B cell (primary cell): ENCODE measurements around the gene KRTAP10-5. TPM values are rescaled to one million over a fixed set of nuclear protein-coding genes. Genes with fewer than 3 reads are reported as not detected.

Experiments used
- ATAC-seq: fragments of 200-7000 bp; cut with Tn5 transposase; one replicate; pipeline ENCODE4 v1.10.0; 2021; ENCODE audit warnings: low read depth, mild to moderate bottlenecking, moderate number of reproducible peaks, moderate library complexity
- CTCF ChIA-PET: fragments of 350-600 bp; sonication (Branson Sonifier 250); formaldehyde crosslinking; loops from one replicate; lab custom pipeline; 2021; ENCODE audit warnings: antibody characterized with exemption, inconsistent platforms; lab: Charles Lee
- POLR2A ChIA-PET: fragments of 350-600 bp; sonication (Branson Sonifier 250); formaldehyde crosslinking; loops from one replicate; lab custom pipeline; 2021; ENCODE audit warnings: antibody characterized with exemption; lab: Charles Lee
- DNase-seq: peaks from one replicate; pipeline ENCODE4 v3.0.0; 2013
- H2AFZ ChIP-seq: 2 replicates; pipeline ENCODE4 v1.6.1; 2012; ENCODE audit warnings: mild to moderate bottlenecking, low read depth, low read length; ENCODE audit not compliant: insufficient read depth, poor library complexity, severe bottlenecking
- H3K27ac ChIP-seq, 2 donors: 1 replicate in 1 of 2; 2 replicates in 1 of 2; pipeline ENCODE4 v1.5.1; 2012 to 2013; ENCODE audit warnings: low read length in 2 of 2, mild to moderate bottlenecking in 2 of 2, moderate library complexity in 1 of 2
- H3K27me3 ChIP-seq, 4 experiments: fragments of 200-600 bp in 1 of 4; sonication (generic) in 1 of 4; replicated peaks in 1 of 4; 1 replicate in 2 of 4; 2 replicates in 2 of 4; pipeline versions ENCODE4 v1.6.1 to v1.7.0; 2013 to 2016; ENCODE audit warnings: low read length in 3 of 4, mild to moderate bottlenecking in 2 of 4, mixed read lengths in 1 of 4, moderate library complexity in 1 of 4; ENCODE audit not compliant: insufficient read depth in 4 of 4, control insufficient read depth in 3 of 4; ENCODE audit errors: control extremely low read depth in 1 of 4
- H3K36me3 ChIP-seq, 2 experiments: replicated peaks in 1 of 2; 1 replicate in 1 of 2; 2 replicates in 1 of 2; pipeline versions ENCODE4 v1.6.1 to v1.7.1; 2013; ENCODE audit warnings: low read length in 1 of 2; ENCODE audit not compliant: insufficient read depth in 2 of 2, control insufficient read depth in 1 of 2; ENCODE audit errors: control extremely low read depth in 1 of 2, extremely low read depth in 1 of 2
- H3K4me1 ChIP-seq, 2 donors: fragments of 200-600 bp in 1 of 2; sonication (generic) in 1 of 2; 1 replicate in 1 of 2; 2 replicates in 1 of 2; pipeline versions ENCODE4 v1.5.1 to v1.6.1; 2013 to 2017; ENCODE audit warnings: low read length in 2 of 2; ENCODE audit not compliant: control insufficient read depth in 2 of 2, insufficient read depth in 2 of 2
- H3K4me2 ChIP-seq: replicated peaks from 2 replicates; pipeline ENCODE3; 2012; ENCODE audit warnings: mild to moderate bottlenecking, low read depth, low read length; ENCODE audit not compliant: poor library complexity, severe bottlenecking
- H3K4me3 ChIP-seq, 5 experiments: fragments of 200-600 bp in 1 of 5; sonication (generic) in 1 of 5; 1 replicate in 3 of 5; 2 replicates in 2 of 5; pipeline versions ENCODE4 v1.5.1 to v1.7.0; 2011 to 2016; ENCODE audit warnings: low read length in 4 of 5, mild to moderate bottlenecking in 4 of 5, low read depth in 2 of 5, control low read depth in 1 of 5, moderate library complexity in 1 of 5; ENCODE audit not compliant: insufficient read depth in 1 of 5; ENCODE audit errors: control extremely low read depth in 1 of 5, extremely low read depth in 1 of 5
- H3K79me2 ChIP-seq: fragments of 200-600 bp; sonication (generic); one replicate; pipeline ENCODE4 v1.6.0; 2016; ENCODE audit warnings: low read length; ENCODE audit not compliant: control insufficient read depth, insufficient read depth
- H3K9ac ChIP-seq: fragments of 200-600 bp; sonication (generic); 2 replicates; pipeline ENCODE4 v1.6.1; 2017; ENCODE audit warnings: mild to moderate bottlenecking, low read length, moderate library complexity
- H3K9me3 ChIP-seq, 3 donors: one replicate each; pipeline versions ENCODE4 v1.6.1 to v1.7.1; 2013; ENCODE audit warnings: low read length in 2 of 3; ENCODE audit not compliant: control insufficient read depth in 2 of 3, insufficient read depth in 1 of 3; ENCODE audit errors: control extremely low read depth in 1 of 3
- H4K20me1 ChIP-seq: 2 replicates; pipeline ENCODE4 v1.6.0; 2012; ENCODE audit warnings: mild to moderate bottlenecking, low read length; ENCODE audit not compliant: insufficient read depth, control insufficient read depth, poor library complexity, severe bottlenecking
- H3K27ac Mint-ChIP-seq: one replicate; pipeline ENCODE4 v1.8.0; 2021; ENCODE audit warnings: mixed read lengths
- H3K27me3 Mint-ChIP-seq: one replicate; pipeline ENCODE4 v1.8.0; 2021; ENCODE audit warnings: mixed read lengths
- H3K4me1 Mint-ChIP-seq: one replicate; pipeline ENCODE4 v1.8.0; 2021; ENCODE audit warnings: mixed read lengths
- H3K4me3 Mint-ChIP-seq: one replicate; pipeline ENCODE4 v1.8.0; 2021; ENCODE audit warnings: mixed read lengths
- H3K9me3 Mint-ChIP-seq: one replicate; pipeline ENCODE4 v1.8.0; 2022; ENCODE audit warnings: mixed read lengths; ENCODE audit not compliant: insufficient read depth
- EZH2 ChIP-seq: IDR thresholded peaks from 2 replicates; pipeline ENCODE4 v1.6.1; 2012; ENCODE audit warnings: borderline replicate concordance, low read depth, mild to moderate bottlenecking, moderate library complexity, low read length; ENCODE audit not compliant: insufficient read depth, poor library complexity, severe bottlenecking
- WGBS: methylation state at CpG from one replicate; pipeline ENCODE4 v1.1.5; 2013; ENCODE audit warnings: missing lambda C conversion rate; ENCODE audit not compliant: insufficient coverage; 5-methylcytosine and 5-hydroxymethylcytosine counted together
- intact Hi-C: fragments of 100-400 bp; cut with micrococcal nuclease; formaldehyde crosslinking; loops from one replicate; pipeline ENCODE4 v1.10.0; 2022
- polyA plus RNA-seq: library from polyadenylated mRNA; depleted of rRNA; stranded (reverse); fragments of >200 nt; gene quantifications from 2 replicates; pipeline ENCODE4 v1.2.3, GENCODE V29; 2012
- total RNA-seq, 2 donors: library from RNA; stranded (reverse); fragments of 120-200 nt in 1 of 2; gene quantifications; 1 replicate in 1 of 2; 2 replicates in 1 of 2; pipeline versions ENCODE4 v1.2.3 to v1.2.4, GENCODE V29; 2013 to 2022
- TF ChIP-seq, protein P1 (sequence below): fragments of 200-600 bp; IDR thresholded peaks from one replicate; pipeline ENCODE4 v1.8.0; 2022; ENCODE audit warnings: antibody characterized with exemption, mild to moderate bottlenecking

The KRTAP10-5 gene
- total and polyA plus RNA-seq, 2 donors (not counting 1 experiment from before 2014, with no cell fraction given): not detected

DNA sequence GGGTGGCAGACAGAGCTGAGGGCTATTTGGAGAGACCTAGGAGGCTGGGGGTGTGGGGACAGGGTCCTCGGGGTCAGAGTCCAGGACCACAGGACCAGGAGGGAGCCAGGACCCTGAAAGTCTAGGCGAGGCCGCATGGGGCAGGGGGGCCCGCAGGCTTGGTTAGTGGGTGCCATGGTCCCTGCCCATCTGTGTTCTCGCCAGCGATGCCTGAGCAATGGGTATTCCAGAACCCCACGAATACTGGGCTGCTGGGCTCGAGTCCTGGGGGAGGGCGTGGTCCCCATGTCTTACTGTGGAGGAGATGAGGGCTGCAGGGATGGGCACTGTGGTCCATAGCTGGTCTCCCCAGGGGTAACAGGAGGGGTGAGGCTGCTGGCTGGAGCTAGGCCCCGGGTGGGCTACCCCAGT is 9.9 kb upstream of the KRTAP10-5 start:
- no peak overlapping the region for H3K9ac ChIP-seq
- ATAC-seq: no peak
- intact Hi-C loops: no loop called here
- Mint-ChIP-seq H3K4me3 (no peak overlapping the region), H3K4me1 (no peaks in the 10 kb centered on the region), H3K9me3 (peaks cover 2% of the 10 kb centered on the region), H3K27me3 (peaks cover 38% of the 10 kb centered on the region), H3K27ac (no peak overlapping the region)
- no peaks in the 10 kb centered on the region for H4K20me1 ChIP-seq
- H3K9me3 ChIP-seq: peaks cover 0 to 4% (median 0%) of the 10 kb centered on the region in 3 donors
- no peak overlapping the region for H3K4me3 ChIP-seq
- TF ChIP-seq EZH2: no peak
- DNase-seq: no peak
- no peak overlapping the region for H3K27ac ChIP-seq
- ChIA-PET POLR2A (no interaction called here), CTCF (no interaction called here)
- no peaks in the 10 kb centered on the region for H3K4me1 ChIP-seq
- WGBS: 65% methylated on average over 7 of the region's 10 CpGs
- H2AFZ ChIP-seq: no peak overlapping the region
- H3K79me2 ChIP-seq: no peaks in the 10 kb centered on the region
- no peaks in the 10 kb centered on the region for H3K36me3 ChIP-seq
- H3K4me2 ChIP-seq: no peak overlapping the region
- peaks cover 0 to 11% (median 3%) of the 10 kb centered on the region in 4 experiments for H3K27me3 ChIP-seq

DNA sequence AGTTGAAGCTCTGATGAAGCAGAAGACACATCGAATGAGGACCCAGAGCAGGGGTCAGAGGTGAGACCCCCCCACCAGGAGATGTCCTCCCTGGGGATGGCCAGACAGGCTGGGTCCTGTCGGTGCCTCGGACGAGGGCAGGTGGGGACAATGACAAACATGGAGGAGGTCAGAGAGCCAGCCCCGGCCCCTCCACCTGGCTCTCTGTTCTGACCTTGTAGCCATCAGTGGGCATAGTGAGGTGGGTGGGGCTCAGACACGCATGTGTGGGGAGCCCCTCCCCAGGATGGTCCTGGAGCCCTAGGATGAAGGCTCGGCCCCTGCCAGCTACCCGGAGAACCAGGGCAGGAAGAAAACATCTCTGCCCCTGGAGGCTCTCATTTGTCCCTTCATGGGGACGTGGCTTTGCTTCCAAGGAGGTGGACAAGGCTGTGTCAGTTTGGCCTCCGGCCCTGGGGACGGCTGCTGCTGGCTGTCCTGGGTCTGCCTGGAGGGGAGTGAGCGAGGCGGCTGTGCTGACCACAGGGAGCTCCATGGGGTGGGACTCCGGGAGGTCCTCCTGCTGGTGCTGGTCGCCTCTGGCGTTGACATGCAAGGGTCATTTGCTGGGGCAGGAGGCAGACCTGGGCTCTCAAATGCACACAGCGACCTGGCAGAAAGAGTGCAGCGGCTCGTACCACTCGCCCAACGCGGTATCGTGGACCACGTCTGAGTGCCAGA is 9.3 kb upstream of the KRTAP10-5 start:
- intact Hi-C loops: no loop called here
- ATAC-seq: no peak
- ChIA-PET CTCF (no interaction called here), POLR2A (no interaction called here)
- TF ChIP-seq, protein P1, sequence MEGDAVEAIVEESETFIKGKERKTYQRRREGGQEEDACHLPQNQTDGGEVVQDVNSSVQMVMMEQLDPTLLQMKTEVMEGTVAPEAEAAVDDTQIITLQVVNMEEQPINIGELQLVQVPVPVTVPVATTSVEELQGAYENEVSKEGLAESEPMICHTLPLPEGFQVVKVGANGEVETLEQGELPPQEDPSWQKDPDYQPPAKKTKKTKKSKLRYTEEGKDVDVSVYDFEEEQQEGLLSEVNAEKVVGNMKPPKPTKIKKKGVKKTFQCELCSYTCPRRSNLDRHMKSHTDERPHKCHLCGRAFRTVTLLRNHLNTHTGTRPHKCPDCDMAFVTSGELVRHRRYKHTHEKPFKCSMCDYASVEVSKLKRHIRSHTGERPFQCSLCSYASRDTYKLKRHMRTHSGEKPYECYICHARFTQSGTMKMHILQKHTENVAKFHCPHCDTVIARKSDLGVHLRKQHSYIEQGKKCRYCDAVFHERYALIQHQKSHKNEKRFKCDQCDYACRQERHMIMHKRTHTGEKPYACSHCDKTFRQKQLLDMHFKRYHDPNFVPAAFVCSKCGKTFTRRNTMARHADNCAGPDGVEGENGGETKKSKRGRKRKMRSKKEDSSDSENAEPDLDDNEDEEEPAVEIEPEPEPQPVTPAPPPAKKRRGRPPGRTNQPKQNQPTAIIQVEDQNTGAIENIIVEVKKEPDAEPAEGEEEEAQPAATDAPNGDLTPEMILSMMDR: no peak
- no peak for TF ChIP-seq EZH2
- Mint-ChIP-seq H3K4me3 (no peak overlapping the region), H3K27ac (no peak overlapping the region), H3K9me3 (peaks cover 2% of the 10 kb centered on the region), H3K4me1 (no peaks in the 10 kb centered on the region), H3K27me3 (peaks cover 43% of the 10 kb centered on the region)
- H3K4me1 ChIP-seq: no peaks in the 10 kb centered on the region
- H3K79me2 ChIP-seq: no peaks in the 10 kb centered on the region
- DNase-seq: no peak
- no peak overlapping the region for H3K27ac ChIP-seq
- no peak overlapping the region for H2AFZ ChIP-seq
- H3K9ac ChIP-seq: no peak overlapping the region
- H3K4me2 ChIP-seq: no peak overlapping the region
- no peak overlapping the region for H3K4me3 ChIP-seq
- H3K9me3 ChIP-seq: peaks cover 0 to 4% (median 0%) of the 10 kb centered on the region in 3 donors
- no peaks in the 10 kb centered on the region for H3K36me3 ChIP-seq
- no peaks in the 10 kb centered on the region for H4K20me1 ChIP-seq
- 88% methylated on average over 24 of the region's 24 CpGs for WGBS
- peaks cover 0 to 14% (median 3%) of the 10 kb centered on the region in 4 experiments for H3K27me3 ChIP-seq
